HepG2 (cell line): ENCODE results near the gene SPARC. TPM values are rescaled to one million over a fixed set of nuclear protein-coding genes. Genes with fewer than 3 reads are reported as not detected.

Experiments used
- ATAC-seq: fragments of 200-7000 bp; cut with Tn5 transposase; 3 replicates; pipeline ENCODE4 v1.9.1; 2020; ENCODE audit warnings: mild to moderate bottlenecking, moderate library complexity
- BruUV-seq: library from RNA; stranded (reverse); fragments of 400-500 nt; replicated peaks from 2 replicates; lab custom pipeline; 2021; lab: Mats Ljungman, UMichigan
- CTCF ChIA-PET: fragments of 300-600 bp; formaldehyde crosslinking; extraction: SDS; loops from one replicate; lab custom pipeline; 2021; ENCODE audit warnings: low total read pairs, inconsistent platforms, low intra/inter-chr PET ratio; lab: Yijun Ruan, JAX
- POLR2A ChIA-PET: fragments of 350-600 bp; sonication (Branson Sonifier 250); formaldehyde crosslinking; loops from one replicate; lab custom pipeline; 2020; ENCODE audit warnings: antibody characterized with exemption, inconsistent platforms; lab: Yijun Ruan, JAX
- DNase-seq: peaks from one replicate; pipeline ENCODE4 v3.0.0-alpha.2; 2015; ENCODE audit warnings: low spot score
- FAIRE-seq: peaks from 3 replicates; lab custom pipeline; 2011; peaks lifted over from hg19 to GRCh38; lab: Jason Lieb, UNC
- H2AFZ ChIP-seq: one replicate; pipeline ENCODE4 v1.6.1; 2011; ENCODE audit warnings: low read length, inconsistent platforms
- H3K27ac ChIP-seq: fragments of 300-600 bp; 3 replicates; pipeline ENCODE4 v1.8.0; 2011; ENCODE audit warnings: mixed run types, mild to moderate bottlenecking, mixed read lengths, low read length, inconsistent platforms; ENCODE audit not compliant: insufficient read depth; ENCODE audit errors: extremely low read length
- H3K27me3 ChIP-seq, 2 experiments: fragments of 200-600 bp in 1 of 2; 2 replicates in 1 of 2; 3 replicates in 1 of 2; pipeline versions ENCODE4 v1.6.0 to v1.8.0; 2011; ENCODE audit warnings: low read length in 2 of 2, mild to moderate bottlenecking in 2 of 2, moderate library complexity in 2 of 2, inconsistent platforms in 1 of 2; ENCODE audit not compliant: insufficient read depth in 2 of 2, control insufficient read depth in 1 of 2
- H3K36me3 ChIP-seq, 2 experiments: fragments of 200-600 bp in 1 of 2; replicated peaks in 1 of 2; 2 replicates in 1 of 2; 3 replicates in 1 of 2; pipeline versions ENCODE4 v1.5.1 to v1.8.0; 2011; ENCODE audit warnings: low read length in 2 of 2, inconsistent platforms in 1 of 2; ENCODE audit not compliant: insufficient read depth in 2 of 2, control insufficient read depth in 1 of 2
- H3K4me1 ChIP-seq: 2 replicates; pipeline ENCODE4 v1.5.1; 2012; ENCODE audit warnings: low read length, inconsistent platforms; ENCODE audit not compliant: insufficient read depth
- H3K4me2 ChIP-seq: 2 replicates; pipeline ENCODE4 v1.6.0; 2011; ENCODE audit warnings: low read depth, low read length, inconsistent platforms
- H3K4me3 ChIP-seq, 3 experiments: fragments of 200-600 bp in 1 of 3; sonication (generic), shearing (Covaris generic) in 1 of 3; replicated peaks in 1 of 3; 2 replicates each; pipeline ENCODE4 v1.5.1; 2011 to 2016; ENCODE audit warnings: low read length in 3 of 3, inconsistent platforms in 2 of 3, low read depth in 2 of 3, mild to moderate bottlenecking in 2 of 3, control low read depth in 1 of 3, mixed read lengths in 1 of 3; ENCODE audit not compliant: insufficient read depth in 1 of 3
- H3K79me2 ChIP-seq: one replicate; pipeline ENCODE4 v1.6.1; 2011; ENCODE audit warnings: low read length, inconsistent platforms; ENCODE audit not compliant: insufficient read depth
- H3K9ac ChIP-seq: 2 replicates; pipeline ENCODE4 v1.6.0; 2011; ENCODE audit warnings: mild to moderate bottlenecking, low read depth, low read length, inconsistent platforms; ENCODE audit not compliant: insufficient read depth
- H3K9me3 ChIP-seq: 2 replicates; pipeline ENCODE4 v1.5.1; 2012; ENCODE audit warnings: mild to moderate bottlenecking, low read length
- H4K20me1 ChIP-seq: 2 replicates; pipeline ENCODE4 v1.6.0; 2011; ENCODE audit warnings: inconsistent platforms, mild to moderate bottlenecking, low read length, moderate library complexity; ENCODE audit not compliant: insufficient read depth
- ATF2 ChIP-seq: sonication (generic); formaldehyde crosslinking; IDR thresholded peaks from 2 replicates; pipeline ENCODE4 v1.4.0; 2020; ENCODE audit warnings: missing genetic modification reagents
- CHD2 ChIP-seq: IDR thresholded peaks from 2 replicates; pipeline ENCODE4 v1.6.1; 2011; ENCODE audit warnings: low read depth, low read length, improper control_type of control experiment
- ELK4 ChIP-seq: sonication (generic); formaldehyde crosslinking; IDR thresholded peaks from 2 replicates; pipeline ENCODE4 v1.9.0; 2021; ENCODE audit warnings: missing genetic modification reagents, borderline replicate concordance
- SIN3A ChIP-seq: IDR thresholded peaks from 2 replicates; pipeline ENCODE4 v1.6.1; 2011; ENCODE audit warnings: low read depth, mild to moderate bottlenecking, control low read depth, low read length, borderline replicate concordance
- TBX2 ChIP-seq: sonication (generic); formaldehyde crosslinking; IDR thresholded peaks from 2 replicates; pipeline ENCODE4 v1.5.0; 2020; ENCODE audit warnings: missing genetic modification reagents, mild to moderate bottlenecking, borderline replicate concordance
- TCF7 ChIP-seq: sonication (generic); IDR thresholded peaks from 2 replicates; pipeline ENCODE4 v1.6.1; 2016; ENCODE audit warnings: antibody characterized with exemption, low read depth
- TFE3 ChIP-seq: IDR thresholded peaks from 2 replicates; pipeline ENCODE4 v1.6.1; 2016
- ZFP62 ChIP-seq: sonication (generic); formaldehyde crosslinking; IDR thresholded peaks from 2 replicates; pipeline ENCODE4 v1.4.0; 2020; ENCODE audit warnings: missing genetic modification reagents
- ZNF253 ChIP-seq: sonication (generic); formaldehyde crosslinking; IDR thresholded peaks from 2 replicates; pipeline ENCODE4 v1.8.0; 2022; ENCODE audit warnings: mild to moderate bottlenecking, missing genetic modification reagents, borderline replicate concordance
- in situ Hi-C: cut with HindIII; loops from 2 replicates; pipeline ENCODE4 v1.10.0; 2017; ENCODE audit warnings: low pct_unique_long_range_greater_than_20kb; ENCODE audit not compliant: extremely low pct_ligation_motif_present
- intact Hi-C: fragments of 100-400 bp; cut with micrococcal nuclease; formaldehyde crosslinking; loops from one replicate; pipeline ENCODE4 v1.10.0; 2022; ENCODE audit not compliant: unreplicated experiment
- polyA plus RNA-seq, 8 experiments: library from polyadenylated mRNA; depleted of rRNA in 3 of 8; stranded (reverse) in 7 of 8; unstranded in 1 of 8; fragments of >200 nt; fragmentation: Illumina TruSeq in 4 of 8; extraction: Trizol in 4 of 8; gene quantifications; 2 replicates each; pipeline versions ENCODE4 v1.2.1 to v1.2.3, GENCODE V29; 2011 to 2016; ENCODE audit warnings: low read depth in 4 of 8, missing spikeins in 1 of 8, mixed read lengths in 1 of 8; ENCODE audit not compliant: insufficient read depth in 1 of 8
- total RNA-seq, 5 experiments: library from RNA; depleted of rRNA; stranded (reverse); fragments of >200 nt; fragmentation: Illumina TruSeq; extraction: Trizol; gene quantifications; 2 replicates each; pipeline ENCODE4 v1.2.3, GENCODE V29; 2016; ENCODE audit warnings: low read depth in 1 of 5
- TF ChIP-seq, protein P1 (sequence below): sonication (generic); formaldehyde crosslinking; IDR thresholded peaks from 2 replicates; pipeline ENCODE4 v1.9.0; 2021; ENCODE audit warnings: missing genetic modification reagents, borderline replicate concordance
- TF ChIP-seq, protein P2 (sequence below): sonication (generic); formaldehyde crosslinking; IDR thresholded peaks from 2 replicates; pipeline ENCODE4 v1.5.0; 2020; ENCODE audit warnings: mild to moderate bottlenecking, missing genetic modification reagents

The SPARC gene
- total and polyA plus RNA-seq, 2 of the 13 experiments (the other 11 are each of a cell fraction or from before 2014, with no cell fraction given): 76.7 to 192 TPM

- Histone ChIP-seq H3K27ac (no peak overlapping the region), H2AFZ (no peak overlapping the region), H3K4me1 (peaks cover 70% of the 10 kb centered on the region), H3K36me3 (no peaks in the 10 kb centered on the region), H3K9ac (no peak overlapping the region), H3K4me2 (no peak overlapping the region), H4K20me1 (no peaks in the 10 kb centered on the region), H3K27me3 (no peaks in the 10 kb centered on the region), H3K79me2 (no peaks in the 10 kb centered on the region), H3K9me3 (no peaks in the 10 kb centered on the region), H3K4me3 (no peak overlapping the region)
- intact Hi-C loops: no loop called here
- FAIRE-seq: no peak
- ATAC-seq: no peak
- no peak for TF ChIP-seq TCF7
- no peak for TF ChIP-seq TFE3 (CRISPR knock-in tag)
- TF ChIP-seq, protein P1, sequence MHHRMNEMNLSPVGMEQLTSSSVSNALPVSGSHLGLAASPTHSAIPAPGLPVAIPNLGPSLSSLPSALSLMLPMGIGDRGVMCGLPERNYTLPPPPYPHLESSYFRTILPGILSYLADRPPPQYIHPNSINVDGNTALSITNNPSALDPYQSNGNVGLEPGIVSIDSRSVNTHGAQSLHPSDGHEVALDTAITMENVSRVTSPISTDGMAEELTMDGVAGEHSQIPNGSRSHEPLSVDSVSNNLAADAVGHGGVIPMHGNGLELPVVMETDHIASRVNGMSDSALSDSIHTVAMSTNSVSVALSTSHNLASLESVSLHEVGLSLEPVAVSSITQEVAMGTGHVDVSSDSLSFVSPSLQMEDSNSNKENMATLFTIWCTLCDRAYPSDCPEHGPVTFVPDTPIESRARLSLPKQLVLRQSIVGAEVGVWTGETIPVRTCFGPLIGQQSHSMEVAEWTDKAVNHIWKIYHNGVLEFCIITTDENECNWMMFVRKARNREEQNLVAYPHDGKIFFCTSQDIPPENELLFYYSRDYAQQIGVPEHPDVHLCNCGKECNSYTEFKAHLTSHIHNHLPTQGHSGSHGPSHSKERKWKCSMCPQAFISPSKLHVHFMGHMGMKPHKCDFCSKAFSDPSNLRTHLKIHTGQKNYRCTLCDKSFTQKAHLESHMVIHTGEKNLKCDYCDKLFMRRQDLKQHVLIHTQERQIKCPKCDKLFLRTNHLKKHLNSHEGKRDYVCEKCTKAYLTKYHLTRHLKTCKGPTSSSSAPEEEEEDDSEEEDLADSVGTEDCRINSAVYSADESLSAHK (CRISPR knock-in tag): no peak
- TF ChIP-seq ZNF253: no peak
- TF ChIP-seq, protein P2, sequence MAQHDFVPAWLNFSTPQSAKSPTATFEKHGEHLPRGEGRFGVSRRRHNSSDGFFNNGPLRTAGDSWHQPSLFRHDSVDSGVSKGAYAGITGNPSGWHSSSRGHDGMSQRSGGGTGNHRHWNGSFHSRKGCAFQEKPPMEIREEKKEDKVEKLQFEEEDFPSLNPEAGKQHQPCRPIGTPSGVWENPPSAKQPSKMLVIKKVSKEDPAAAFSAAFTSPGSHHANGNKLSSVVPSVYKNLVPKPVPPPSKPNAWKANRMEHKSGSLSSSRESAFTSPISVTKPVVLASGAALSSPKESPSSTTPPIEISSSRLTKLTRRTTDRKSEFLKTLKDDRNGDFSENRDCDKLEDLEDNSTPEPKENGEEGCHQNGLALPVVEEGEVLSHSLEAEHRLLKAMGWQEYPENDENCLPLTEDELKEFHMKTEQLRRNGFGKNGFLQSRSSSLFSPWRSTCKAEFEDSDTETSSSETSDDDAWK (CRISPR knock-in tag): no peak
- no peak for TF ChIP-seq ZFP62
- no peak for TF ChIP-seq TBX2 (CRISPR knock-in tag)
- no peak for TF ChIP-seq ATF2 (CRISPR knock-in tag)
- no peak for TF ChIP-seq ELK4 (CRISPR knock-in tag)
- no peak for TF ChIP-seq CHD2
- no peak for TF ChIP-seq SIN3A
- ChIA-PET CTCF (no interaction called here), POLR2A (no interaction called here)
- BruUV-seq: no TSS peak
- no peak for DNase-seq
- in situ Hi-C loops: no loop called here
Measured at GRCh38 chr5:151700820-151701219, 14.1 kb upstream of the SPARC start.
